ENCODE data around the gene ATXN7L3. TPM values are rescaled to one million over a fixed set of nuclear protein-coding genes. Genes with fewer than 3 reads are reported as not detected.
A peak's percentile ranks its signal among the peaks of the same experiment; 100 is the strongest.

ATXN7L3 gene
- total RNA-seq, 4 donors from 2014 or later: 51.7 to 92.6 (median 65.7) TPM

DNA sequence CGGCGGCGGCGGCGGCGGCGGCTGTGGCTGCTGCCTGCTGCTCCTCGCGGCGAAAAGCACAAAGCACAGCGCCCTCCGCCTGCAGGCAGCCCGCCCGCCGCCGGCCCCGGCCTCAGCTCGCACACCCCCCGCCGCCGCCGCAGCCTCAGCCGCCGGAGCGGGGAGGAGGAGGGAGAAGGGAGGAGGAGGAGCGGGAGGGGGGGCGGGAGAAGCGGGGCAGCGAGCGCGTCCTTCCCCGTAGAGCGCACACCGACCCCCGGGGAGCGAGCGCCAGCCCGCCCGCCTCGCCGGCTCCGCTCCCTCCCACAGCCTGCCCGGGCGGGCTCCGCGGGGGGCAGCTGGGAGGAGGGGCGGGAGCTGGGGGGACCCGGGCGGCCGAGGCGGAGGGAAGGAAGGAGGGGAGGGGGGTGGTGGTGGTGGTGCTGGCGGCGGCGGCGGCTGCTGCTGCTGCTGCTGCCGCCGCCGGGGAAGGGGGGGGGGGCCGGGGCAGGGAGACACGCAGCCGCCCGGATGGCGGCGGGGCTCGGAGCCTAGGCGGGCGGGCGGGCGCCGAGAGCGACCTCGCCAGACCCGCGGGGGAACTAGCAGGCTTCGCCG is 20.0 kb upstream of the ATXN7L3 start, which contains the start of gene UBTF:
TSS of gene UBTF (minus strand) at position 60 of the 597 bp plus-strand sequence. CDS start 1,446 bp downstream, outside the sequence.
- Histone ChIP-seq H3K4me1 (peaks cover 0 to 43% (median 29%) of the 10 kb centered on the region in 4 donors), H3K27ac (peak within 1 kb of the TSS; percentile 99 to 100 (median 100)), H3K36me3 (peaks cover 0 to 26% (median 0%) of the 10 kb centered on the region in 3 donors), H3K27me3 (no peaks in the 10 kb centered on the region), H3K9me3 (no peaks in the 10 kb centered on the region), H3K4me3 (peak within 1 kb of the TSS; percentile 90 to 99 (median 96))
- DNase-seq: peak; percentile 69 to 82 (median 82)
- TF ChIP-seq, protein P1, sequence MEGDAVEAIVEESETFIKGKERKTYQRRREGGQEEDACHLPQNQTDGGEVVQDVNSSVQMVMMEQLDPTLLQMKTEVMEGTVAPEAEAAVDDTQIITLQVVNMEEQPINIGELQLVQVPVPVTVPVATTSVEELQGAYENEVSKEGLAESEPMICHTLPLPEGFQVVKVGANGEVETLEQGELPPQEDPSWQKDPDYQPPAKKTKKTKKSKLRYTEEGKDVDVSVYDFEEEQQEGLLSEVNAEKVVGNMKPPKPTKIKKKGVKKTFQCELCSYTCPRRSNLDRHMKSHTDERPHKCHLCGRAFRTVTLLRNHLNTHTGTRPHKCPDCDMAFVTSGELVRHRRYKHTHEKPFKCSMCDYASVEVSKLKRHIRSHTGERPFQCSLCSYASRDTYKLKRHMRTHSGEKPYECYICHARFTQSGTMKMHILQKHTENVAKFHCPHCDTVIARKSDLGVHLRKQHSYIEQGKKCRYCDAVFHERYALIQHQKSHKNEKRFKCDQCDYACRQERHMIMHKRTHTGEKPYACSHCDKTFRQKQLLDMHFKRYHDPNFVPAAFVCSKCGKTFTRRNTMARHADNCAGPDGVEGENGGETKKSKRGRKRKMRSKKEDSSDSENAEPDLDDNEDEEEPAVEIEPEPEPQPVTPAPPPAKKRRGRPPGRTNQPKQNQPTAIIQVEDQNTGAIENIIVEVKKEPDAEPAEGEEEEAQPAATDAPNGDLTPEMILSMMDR (IDR thresholded peaks at IDR 0.05): no peak
- TF ChIP-seq POLR2A (IDR thresholded peaks at IDR 0.05): peak in 1 of 2 donors; percentile 10

GRCh38 chr17:44219108-44219615 is 19.5 kb upstream of the ATXN7L3 start:
- peaks cover 0 to 32% (median 0%) of the 10 kb centered on the region in 3 donors for H3K36me3 ChIP-seq
- peaks cover 0 to 43% (median 31%) of the 10 kb centered on the region in 4 donors for H3K4me1 ChIP-seq
- H3K9me3 ChIP-seq: no peaks in the 10 kb centered on the region
- peak; percentile 53 to 85 (median 82) for DNase-seq
- peak overlapping the region; percentile 90 to 99 (median 96) for H3K4me3 ChIP-seq
- peak overlapping the region; percentile 99 to 100 (median 100) for H3K27ac ChIP-seq
- TF ChIP-seq, protein P1 (IDR thresholded peaks at IDR 0.05): peak; percentile 23 to 75 (median 62)
- peak; percentile 33 to 71 for TF ChIP-seq POLR2A (IDR thresholded peaks at IDR 0.05)
- no peaks in the 10 kb centered on the region for H3K27me3 ChIP-seq

DNA sequence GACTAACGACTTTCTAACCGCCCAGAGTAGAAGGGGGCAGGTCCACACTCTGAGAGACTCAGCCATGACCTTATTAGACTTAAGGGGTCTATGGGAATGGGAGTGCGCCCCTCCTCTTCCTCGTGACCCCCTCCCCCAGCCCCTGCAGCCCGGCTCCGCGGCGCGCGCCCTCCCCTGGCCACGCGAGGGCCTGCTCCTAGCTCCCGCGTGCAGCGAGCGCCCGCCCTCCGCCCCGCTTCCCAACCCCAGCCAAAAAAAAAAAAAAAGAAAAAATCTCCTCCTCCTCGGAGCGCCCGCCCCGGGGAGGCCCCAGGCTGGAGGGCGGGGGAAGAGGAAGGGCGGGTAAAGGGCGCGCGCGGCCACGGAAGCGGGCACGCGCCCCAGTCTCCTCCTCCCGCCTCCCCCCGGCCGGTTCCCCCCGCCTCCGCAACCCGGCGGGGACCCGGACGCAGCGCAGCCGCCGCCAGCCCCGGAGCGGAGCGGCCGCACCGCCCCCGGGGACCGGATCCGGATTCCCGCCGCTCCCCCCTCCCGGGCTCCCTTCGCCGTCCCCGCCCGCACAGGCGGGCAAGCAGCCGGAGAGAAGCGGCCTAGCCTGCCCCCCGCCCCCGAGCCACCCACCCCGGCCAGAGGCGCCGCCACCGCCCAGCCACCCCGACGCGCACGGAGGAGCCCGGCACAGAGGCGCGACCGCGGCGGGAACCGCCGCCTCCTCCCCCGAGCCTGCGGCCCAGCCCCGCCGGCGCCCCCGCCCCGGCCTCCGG is 18.8 kb upstream of the ATXN7L3 start:
- Histone ChIP-seq H3K4me1 (peaks cover 0 to 37% (median 32%) of the 10 kb centered on the region in 4 donors), H3K4me3 (peak overlapping the region; percentile 90 to 99 (median 96)), H3K27me3 (no peaks in the 10 kb centered on the region), H3K9me3 (no peaks in the 10 kb centered on the region), H3K27ac (peak overlapping the region; percentile 99 to 100 (median 100)), H3K36me3 (peaks cover 0 to 37% (median 0%) of the 10 kb centered on the region in 3 donors)
- TF ChIP-seq, protein P1 (IDR thresholded peaks at IDR 0.05): peak; percentile 6 to 66 (median 52)
- peak; percentile 24 to 37 for TF ChIP-seq POLR2A (IDR thresholded peaks at IDR 0.05)
- peak; percentile 87 to 95 (median 93) for DNase-seq

GRCh38 chr17:44217738-44218343 is 18.2 kb upstream of the ATXN7L3 start:
- Histone ChIP-seq H3K27ac (peak overlapping the region; percentile 99 to 100 (median 100)), H3K36me3 (peaks cover 0 to 37% (median 0%) of the 10 kb centered on the region in 3 donors), H3K4me3 (peak overlapping the region; percentile 90 to 99 (median 96)), H3K4me1 (peaks cover 0 to 38% (median 30%) of the 10 kb centered on the region in 4 donors), H3K9me3 (no peaks in the 10 kb centered on the region), H3K27me3 (no peaks in the 10 kb centered on the region)
- TF ChIP-seq, protein P1 (IDR thresholded peaks at IDR 0.05): no peak
- TF ChIP-seq POLR2A (IDR thresholded peaks at IDR 0.05): no peak
- DNase-seq: peak in 2 of 3 donors; percentile 24 to 61

- no peak for TF ChIP-seq POLR2A (IDR thresholded peaks at IDR 0.05)
- TF ChIP-seq, protein P1 (IDR thresholded peaks at IDR 0.05): no peak
- Histone ChIP-seq H3K27me3 (no peaks in the 10 kb centered on the region), H3K27ac (peak overlapping the region in 3 of 4 donors; percentile 33 to 100 (median 99)), H3K4me3 (peak overlapping the region in 1 of 4 donors; percentile 99), H3K36me3 (peaks cover 0 to 39% (median 0%) of the 10 kb centered on the region in 3 donors), H3K4me1 (peaks cover 0 to 33% (median 24%) of the 10 kb centered on the region in 4 donors), H3K9me3 (no peaks in the 10 kb centered on the region)
- no peak for DNase-seq
Measured at GRCh38 chr17:44216694-44217093, 17.0 kb upstream of the ATXN7L3 start.
